K562 (cell line): Measurements from ENCODE around the gene PCDH19. TPM values are rescaled to one million over a fixed set of nuclear protein-coding genes. Genes with fewer than 3 reads are reported as not detected.

Source experiments
- ATAC-seq: fragments of 200-7000 bp; cut with Tn5 transposase; 3 replicates; pipeline ENCODE4 v1.9.1; 2020; ENCODE audit warnings: moderate library complexity
- BruUV-seq: library from RNA; stranded (reverse); fragments of 400-500 nt; replicated peaks from 2 replicates; lab custom pipeline; 2021; lab: Mats Ljungman, UMichigan
- CTCF ChIA-PET: fragments of 300-600 bp; formaldehyde crosslinking; extraction: SDS; loops from one replicate; lab custom pipeline; 2021; ENCODE audit warnings: low intra/inter-chr PET ratio; lab: Yijun Ruan, JAX
- POLR2A ChIA-PET: fragments of 300-600, 350-650 bp; sonication (Branson Sonifier 250); formaldehyde crosslinking; extraction: SDS; loops from one replicate; lab custom pipeline; 2021; ENCODE audit warnings: antibody characterized with exemption, inconsistent platforms; lab: Yijun Ruan, JAX
- DNase-seq, 4 experiments: peaks; one replicate each; pipeline versions ENCODE4 v3.0.0 to v3.0.0-alpha.2; 2011 to 2018; ENCODE audit warnings: low spot score in 3 of 4, mixed read lengths in 3 of 4; ENCODE audit errors: extremely low read depth in 1 of 4
- FAIRE-seq: peaks from 2 replicates; lab custom pipeline; 2011; peaks lifted over from hg19 to GRCh38; lab: Jason Lieb, UNC
- H2AFZ ChIP-seq: 2 replicates; pipeline ENCODE4 v1.6.0; 2011; ENCODE audit warnings: low read depth, low read length, control low read depth, inconsistent platforms
- H3K27ac ChIP-seq: fragments of 200-600 bp; 3 replicates; pipeline ENCODE4 v1.8.0; 2011; ENCODE audit warnings: low read depth, mild to moderate bottlenecking, control low read depth, inconsistent platforms, low read length, moderate library complexity, mixed read lengths; ENCODE audit errors: extremely low read depth
- H3K27me3 ChIP-seq, 2 experiments: fragments of 300-600 bp in 1 of 2; 2 replicates in 1 of 2; 3 replicates in 1 of 2; pipeline versions ENCODE4 v1.6.0 to v1.8.0; 2011; ENCODE audit warnings: inconsistent platforms in 2 of 2, low read length in 2 of 2, mild to moderate bottlenecking in 1 of 2, mixed read lengths in 1 of 2, moderate library complexity in 1 of 2; ENCODE audit not compliant: control insufficient read depth in 2 of 2, insufficient read depth in 2 of 2
- H3K36me3 ChIP-seq: fragments of 300-600 bp; 3 replicates; pipeline ENCODE4 v1.8.0; 2011; ENCODE audit warnings: mild to moderate bottlenecking, low read length, inconsistent platforms; ENCODE audit not compliant: control insufficient read depth, insufficient read depth
- H3K4me1 ChIP-seq, 2 experiments: fragments of 200-600 bp in 1 of 2; replicated peaks in 1 of 2; 2 replicates in 1 of 2; 3 replicates in 1 of 2; pipeline versions ENCODE4 v1.5.1 to v1.8.0; 2011; ENCODE audit warnings: inconsistent platforms in 2 of 2, low read length in 2 of 2, mild to moderate bottlenecking in 1 of 2, mixed read lengths in 1 of 2, moderate library complexity in 1 of 2; ENCODE audit not compliant: control insufficient read depth in 2 of 2, insufficient read depth in 2 of 2
- H3K4me2 ChIP-seq: 2 replicates; pipeline ENCODE4 v1.6.1; 2011; ENCODE audit warnings: low read length, control low read depth, inconsistent platforms, mixed read lengths; ENCODE audit not compliant: insufficient read depth
- H3K4me3 ChIP-seq: fragments of 200-600 bp; sonication (generic), shearing (Covaris generic); 2 replicates; pipeline ENCODE4 v1.5.1; 2016; ENCODE audit warnings: control low read depth, inconsistent platforms
- H3K79me2 ChIP-seq: fragments of 200-600 bp; 3 replicates; pipeline ENCODE4 v1.8.0; 2011; ENCODE audit warnings: low read length, inconsistent platforms; ENCODE audit not compliant: control insufficient read depth, insufficient read depth
- H3K9ac ChIP-seq, 2 experiments: 2 replicates each; pipeline versions ENCODE4 v1.6.0 to v1.6.1; 2011; ENCODE audit warnings: low read depth in 2 of 2, low read length in 2 of 2, control low read depth in 1 of 2, inconsistent platforms in 1 of 2, mild to moderate bottlenecking in 1 of 2, mixed read lengths in 1 of 2; ENCODE audit not compliant: insufficient read depth in 1 of 2
- H3K9me1 ChIP-seq: one replicate; pipeline ENCODE4 v1.6.0; 2011; ENCODE audit warnings: inconsistent platforms, mild to moderate bottlenecking, low read length, moderate library complexity; ENCODE audit not compliant: control insufficient read depth, insufficient read depth
- H3K9me3 ChIP-seq: replicated peaks from 2 replicates; pipeline ENCODE4 v1.5.1; 2011; ENCODE audit warnings: low read depth, low read length, inconsistent platforms; ENCODE audit not compliant: control insufficient read depth, insufficient read depth
- H4K20me1 ChIP-seq: replicated peaks from 2 replicates; pipeline ENCODE4 v1.6.1; 2011; ENCODE audit warnings: low read length, inconsistent platforms, mixed read lengths; ENCODE audit not compliant: control insufficient read depth, insufficient read depth
- HINFP ChIP-seq: fragments of 450-650 bp; conservative IDR thresholded peaks from 2 replicates; pipeline ENCODE4 v1.6.1; 2016; ENCODE audit warnings: missing genetic modification characterization, low read depth, mild to moderate bottlenecking, control low read depth, missing compliant biosample characterization
- IFI16 ChIP-seq: fragments of 250-450 bp; sonication (Bioruptor Pico); IDR thresholded peaks from 2 replicates; pipeline ENCODE4 v2.1.2; 2022; ENCODE audit warnings: mild to moderate bottlenecking, inconsistent platforms
- KAT7 ChIP-seq: sonication (generic); formaldehyde crosslinking; IDR thresholded peaks from 2 replicates; pipeline ENCODE4 v1.8.0; 2022; ENCODE audit warnings: missing genetic modification reagents, mild to moderate bottlenecking, borderline replicate concordance
- KAT8 ChIP-seq: fragments of 450-650 bp; IDR thresholded peaks from 2 replicates; pipeline ENCODE4 v1.6.1; 2016; ENCODE audit warnings: low read depth, mild to moderate bottlenecking
- WGBS: fragments of 100-300 bp; shearing (Covaris generic); methylation state at CpG from one replicate; pipeline ENCODE4 v1.1.6; 2016; ENCODE audit warnings: low coverage, mixed read lengths; ENCODE audit not compliant: insufficient coverage; ENCODE audit errors: missing lambda C conversion rate; 5-methylcytosine and 5-hydroxymethylcytosine counted together
- in situ Hi-C: fragments of 300-500 bp; cut with MboI; formaldehyde crosslinking; loops from 4 replicates; pipeline ENCODE4 v1.15.0; 2018; ENCODE audit warnings: inconsistent platforms, mixed read lengths
- intact Hi-C: fragments of 100-400 bp; cut with micrococcal nuclease; formaldehyde crosslinking; loops from 2 replicates; pipeline ENCODE4 v1.14.2; 2022
- polyA plus RNA-seq, 8 experiments: library from polyadenylated mRNA; depleted of rRNA in 4 of 8; stranded (reverse) in 5 of 8; unstranded in 3 of 8; fragments of >200 nt; fragmentation: Nextera tagmentation in 2 of 8; fragmentation: Illumina TruSeq in 1 of 8; extraction: Ambion mirVana in 2 of 8; extraction: Trizol in 1 of 8; gene quantifications; 2 replicates each; pipeline versions ENCODE4 v1.2.1 to v1.2.3, GENCODE V29; 2011 to 2014; ENCODE audit warnings: inconsistent platforms in 1 of 8, missing spikeins in 1 of 8
- total RNA-seq, 7 experiments: library from RNA; depleted of rRNA in 6 of 7; stranded (reverse); fragments of >200 nt in 6 of 7; fragmentation: Illumina TruSeq in 2 of 7; extraction: Trizol in 2 of 7; gene quantifications; 2 replicates each; pipeline versions ENCODE4 v1.2.1 to v1.2.3, GENCODE V29; 2011 to 2021; ENCODE audit warnings: low replicate concordance in 1 of 7

The PCDH19 gene
- total and polyA plus RNA-seq, 9 of the 15 experiments (the other 6 are each of a cell fraction or from before 2014, with no cell fraction given) = not detected

- no TSS peak for BruUV-seq
- WGBS = 67% methylated on average over 15 of the region's 90 CpGs
Observed at GRCh38 chrX:100407784-100408712, 2.0 kb downstream of the PCDH19 start.

More at GRCh38 chrX:100407784-100408712, 2.0 kb downstream of the PCDH19 start:
- ATAC-seq (no peak), FAIRE-seq (no peak), DNase-seq (no peak)
- Histone ChIP-seq H3K79me2 (no peaks in the 10 kb centered on the region), H3K27ac (no peak overlapping the region), H3K9me1 (no peaks in the 10 kb centered on the region), H3K4me2 (no peak overlapping the region), H3K4me1 (no peaks in the 10 kb centered on the region), H2AFZ (no peak overlapping the region), H3K36me3 (no peaks in the 10 kb centered on the region), H4K20me1 (no peaks in the 10 kb centered on the region), H3K9me3 (no peaks in the 10 kb centered on the region), H3K27me3 (no peaks in the 10 kb centered on the region), H3K4me3 (no peak overlapping the region), H3K9ac (no peak overlapping the region)
- TF ChIP-seq HINFP (tag) (no peak), KAT8 (no peak), IFI16 (no peak), KAT7 (CRISPR knock-in tag) (no peak)
- ChIA-PET CTCF (no interaction called here), POLR2A (no interaction called here)
- intact Hi-C loops = no loop called here
- in situ Hi-C loops = no loop called here
